Stimulated activated CD4-positive, alpha-beta T cell treated with anti-CD3 and anti-CD28 coated beads, TNF-alpha, amount 100 ng/mL, for 4 hours (primary cell): Measurements from ENCODE around the gene MPP3.
"Not testable (repeated sequence)": the region's sequence is repeated elsewhere in the genome, so short reads cannot be mapped to it uniquely, and the experiment has no call there.

Source experiments
- DNase-seq, 3 experiments: peaks; one replicate each; pipeline ENCODE4 v3.0.0-alpha.2; 2020; ENCODE audit warnings: low read depth in 3 of 3

MPP3 gene

DNA sequence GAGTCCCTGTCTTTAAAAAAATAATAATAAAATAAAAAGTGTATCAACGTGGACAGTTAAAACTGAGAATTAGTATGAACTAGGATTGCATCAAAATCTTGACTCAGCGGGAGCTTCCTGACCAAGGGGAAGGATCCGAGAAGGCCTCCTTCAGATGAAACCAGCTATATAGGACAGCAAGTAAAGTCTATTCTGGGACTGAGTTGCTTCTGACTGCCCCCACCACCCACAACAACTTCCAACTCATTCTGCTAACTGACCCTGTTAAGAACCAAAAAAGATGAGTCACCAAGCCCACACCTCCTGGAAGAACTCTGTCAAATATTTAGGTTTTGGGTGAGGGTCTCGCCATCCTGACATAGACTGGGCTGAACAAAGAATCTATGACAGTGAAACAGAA is 24.9 kb downstream of the MPP3 start:
- DNase-seq = no peak

DNA sequence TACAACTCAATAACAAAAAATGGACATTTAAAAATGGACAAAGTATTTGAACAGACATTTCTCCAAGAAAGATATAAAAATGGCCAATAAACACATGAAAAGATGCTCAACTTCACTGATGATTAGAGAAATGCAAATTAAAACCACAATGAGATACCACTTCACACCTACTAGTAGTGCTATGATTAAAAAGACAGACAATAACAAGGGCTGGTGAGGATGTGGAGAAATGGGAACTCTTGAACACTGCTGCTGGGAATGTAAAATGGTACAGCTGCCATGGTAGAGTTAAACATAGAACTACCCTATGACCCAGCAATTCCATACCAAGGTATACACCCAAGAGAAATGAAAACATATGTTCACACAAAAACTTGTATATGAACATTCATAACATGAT is 27.8 kb downstream of the MPP3 start:
- DNase-seq = no peak

- DNase-seq = no peak
These were observed 29.2 kb downstream of the MPP3 start for GRCh38 chr17:43803758-43804157.

DNA sequence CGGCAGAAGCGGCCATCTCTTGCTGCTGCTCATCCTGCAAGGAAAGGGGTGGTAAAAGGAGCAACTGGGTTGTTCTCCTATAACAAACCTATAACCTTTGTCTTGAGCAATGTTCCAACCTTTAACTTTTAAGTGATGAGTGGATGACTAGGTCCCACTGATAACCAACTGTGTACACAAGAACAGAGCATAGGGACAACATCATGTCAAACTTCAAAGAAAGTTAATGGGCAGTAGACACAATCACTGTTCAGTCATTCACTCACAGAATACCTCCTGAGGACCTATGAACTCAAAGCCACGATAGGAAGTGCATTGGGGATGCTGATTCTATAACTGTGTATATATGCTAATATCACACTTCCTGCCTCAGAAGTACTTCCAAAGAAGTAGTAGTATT is 31.1 kb downstream of the MPP3 start:
- DNase-seq = no peak

DNA sequence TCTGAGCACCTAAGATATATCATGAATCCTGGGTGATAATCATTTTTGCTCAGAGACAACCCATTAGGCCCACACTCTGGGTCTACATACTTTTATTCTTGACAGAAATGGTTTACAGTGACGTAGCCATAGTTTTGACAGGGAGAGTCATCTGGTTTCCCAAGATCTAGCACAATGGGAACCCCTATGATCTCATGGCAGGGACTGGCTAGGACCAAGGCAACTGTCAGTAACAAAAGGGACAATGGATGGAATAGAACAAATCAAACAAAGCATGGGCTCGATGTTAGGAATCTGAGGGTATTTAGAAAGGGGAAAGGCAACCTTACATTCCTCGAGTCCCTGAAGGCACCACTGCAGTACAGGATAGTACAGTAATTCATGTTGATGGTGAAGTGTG is 32.2 kb downstream of the MPP3 start:
- DNase-seq = no peak

DNA sequence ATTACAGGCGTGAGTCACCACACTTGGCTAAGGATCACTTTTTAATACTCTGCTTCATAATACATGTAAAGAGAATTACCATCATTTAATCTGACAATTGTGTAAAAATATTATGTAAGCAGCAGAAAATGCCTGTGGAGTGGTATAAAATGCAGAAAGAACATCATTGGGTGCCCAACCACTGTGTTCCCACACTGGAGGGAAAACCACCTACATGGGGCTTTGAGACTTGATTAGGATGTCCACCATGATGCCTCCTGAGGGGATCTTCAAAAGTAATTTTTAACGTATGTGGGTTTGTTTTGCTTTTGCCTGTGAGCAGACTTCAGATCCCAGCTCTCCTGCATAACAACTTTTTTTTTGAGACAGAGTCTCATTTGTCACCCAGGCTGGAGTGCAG is 33.9 kb downstream of the MPP3 start:
- no peak for DNase-seq

DNA sequence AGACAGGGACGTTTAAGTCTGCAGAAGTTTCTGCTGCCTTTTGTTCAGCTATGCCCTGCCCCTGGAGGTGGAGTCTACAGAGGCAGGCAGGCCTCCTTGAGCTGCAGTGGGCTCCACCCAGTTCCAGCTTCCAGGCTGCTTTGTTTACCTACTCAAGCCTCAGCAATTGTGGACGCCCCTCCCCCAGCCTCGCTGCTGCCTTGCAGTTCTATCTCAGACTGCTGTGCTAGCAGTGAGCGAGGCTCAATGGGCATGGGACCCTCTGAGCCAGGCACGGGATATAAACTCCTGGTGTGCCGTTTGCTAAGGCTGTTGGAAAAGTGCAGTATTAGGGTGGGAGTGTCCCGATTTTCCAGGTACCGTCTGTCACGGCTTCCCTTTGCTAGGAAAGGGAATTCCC is 34.9 kb downstream of the MPP3 start:
- not testable (repeated sequence) for DNase-seq

DNA sequence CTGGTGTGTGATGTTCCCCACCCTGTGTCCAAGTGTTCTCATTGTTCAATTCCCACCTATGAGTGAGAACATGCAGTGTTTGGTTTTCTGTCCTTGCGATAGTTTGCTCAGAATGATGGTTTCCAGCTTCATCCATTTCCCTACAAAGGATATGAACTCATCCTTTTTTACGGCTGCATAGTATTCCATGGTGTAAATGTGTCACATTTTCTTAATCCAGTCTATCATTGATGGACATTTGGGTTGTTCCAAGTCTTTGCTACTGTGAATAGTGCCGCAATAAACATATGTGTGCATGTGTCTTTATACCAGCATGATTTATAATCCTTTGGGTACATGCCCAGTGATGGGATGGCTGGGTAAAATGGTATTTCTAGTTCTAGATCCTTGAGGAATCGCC is 40.3 kb downstream of the MPP3 start:
- not testable (repeated sequence) for DNase-seq

DNA sequence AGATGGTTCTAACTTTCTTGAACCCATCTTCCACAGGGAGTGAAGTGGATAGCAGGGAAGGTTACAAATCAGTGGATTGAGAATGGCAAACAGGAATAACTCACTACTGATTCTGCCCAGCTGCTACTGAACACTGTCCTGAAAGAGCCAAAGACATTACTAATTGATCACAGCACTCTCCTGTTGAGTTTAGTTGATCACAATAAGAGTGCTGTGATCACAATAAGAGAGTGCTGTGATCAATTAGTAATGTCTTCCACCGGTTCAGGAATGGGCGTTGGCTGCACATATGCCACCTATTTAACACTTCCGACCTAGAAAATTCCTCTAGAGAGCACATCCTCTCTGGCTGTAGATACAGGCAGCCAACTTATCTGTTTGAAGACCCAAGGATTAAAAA is 41.4 kb downstream of the MPP3 start:
- DNase-seq = no peak

- DNase-seq = no peak
These were observed 42.5 kb downstream of the MPP3 start for GRCh38 chr17:43790311-43790940.

DNA sequence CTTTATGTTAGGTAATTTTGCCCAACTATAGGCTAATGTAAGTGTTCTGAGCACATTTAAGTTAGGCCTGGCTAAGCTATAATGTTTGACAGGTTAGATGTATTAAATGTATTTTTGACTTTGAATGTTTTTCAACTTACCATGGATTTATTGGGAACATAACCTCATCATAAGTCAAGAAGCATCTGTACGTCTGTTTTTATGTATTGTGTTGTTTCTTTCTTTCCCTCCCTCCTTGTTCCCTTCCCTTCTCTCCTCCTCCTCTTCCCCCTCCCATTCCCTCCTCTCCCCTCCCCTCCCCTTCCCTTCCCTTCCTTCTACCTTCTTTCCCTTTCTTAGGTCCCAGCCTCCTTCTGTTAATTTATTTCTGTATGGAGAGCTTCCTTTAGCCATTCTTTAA is 43.5 kb downstream of the MPP3 start:
- no peak for DNase-seq

GRCh38 chr17:43788540-43788939 is 44.4 kb downstream of the MPP3 start:
- no peak for DNase-seq

DNA sequence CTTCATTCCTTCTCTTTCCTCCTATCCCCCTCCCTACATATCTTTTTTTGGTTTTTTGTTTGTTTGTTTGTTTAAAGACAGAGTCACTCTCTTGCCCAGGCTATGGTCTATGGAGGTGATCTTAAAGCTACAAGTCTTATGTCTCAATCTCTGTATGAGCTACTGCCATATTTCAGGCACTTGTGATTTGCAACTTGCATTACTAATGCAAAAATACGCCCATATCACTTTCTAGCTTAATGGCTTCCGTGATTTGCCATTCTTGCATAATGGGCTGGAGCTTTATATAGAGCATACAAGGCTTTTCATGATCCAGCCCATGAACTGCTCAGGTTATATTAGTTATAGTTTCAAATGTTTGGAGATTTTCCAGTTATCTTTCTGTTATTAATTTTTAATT is 45.2 kb downstream of the MPP3 start:
- no peak for DNase-seq

DNA sequence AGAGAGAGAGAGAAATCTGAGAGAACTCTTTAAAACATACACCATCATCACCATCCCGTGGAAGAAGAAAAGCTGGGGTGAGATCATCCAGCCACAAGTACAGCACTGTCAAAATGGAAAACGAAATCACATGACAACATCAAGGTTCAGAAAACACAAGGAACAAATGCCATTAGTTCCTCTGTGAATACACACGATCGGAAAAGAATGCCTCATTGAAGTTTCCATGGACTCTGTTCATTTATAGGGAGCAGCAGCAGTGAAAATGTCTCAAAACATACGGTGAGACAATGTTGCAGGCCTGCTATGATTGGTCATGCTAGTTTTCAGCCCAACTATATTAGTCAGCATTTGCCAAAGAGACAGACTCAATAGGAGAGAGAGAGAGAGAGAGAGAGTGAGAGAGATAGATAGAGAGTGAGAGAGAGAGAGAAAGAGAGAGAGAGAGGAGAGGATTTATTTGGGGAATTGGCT is 48.3 kb downstream of the MPP3 start:
- DNase-seq = no peak

GRCh38 chr17:43784068-43784467 is 48.9 kb downstream of the MPP3 start:
- no peak for DNase-seq

DNA sequence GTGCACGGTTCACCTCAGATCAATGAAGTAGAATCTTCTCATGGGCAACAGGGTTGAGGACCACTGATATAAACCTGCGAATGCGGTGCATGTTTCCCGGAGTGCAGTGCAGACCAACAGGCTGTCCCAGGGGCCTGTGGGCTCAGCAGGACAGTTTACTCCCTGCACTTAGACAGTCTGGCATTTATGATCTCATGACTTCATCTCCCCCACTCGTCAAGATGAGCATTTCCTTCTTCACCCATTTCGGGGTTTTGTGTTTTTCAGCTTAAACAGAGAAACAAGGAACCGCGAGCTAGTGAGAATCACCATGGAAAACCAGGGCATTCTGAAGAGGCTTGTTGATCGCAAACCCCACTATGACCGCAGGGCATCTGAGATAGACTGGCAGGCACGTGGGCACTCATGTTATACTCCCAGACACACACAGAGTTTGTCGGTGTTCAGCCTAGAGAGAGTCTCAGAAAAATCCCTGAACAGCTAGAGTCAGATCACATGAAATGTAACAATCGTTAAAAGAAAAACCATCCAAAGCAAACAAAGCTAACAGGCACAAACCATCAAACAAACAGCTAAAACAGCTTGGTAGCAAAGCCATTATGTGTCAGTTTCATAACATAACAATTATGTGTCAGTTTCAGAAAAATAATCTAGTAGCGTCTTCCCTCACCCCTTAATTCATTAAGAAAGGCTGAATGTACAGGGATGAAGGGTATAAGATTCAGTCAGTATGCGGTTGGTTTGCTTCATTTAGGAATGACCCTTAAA is 49.8 kb downstream of the MPP3 start:
- no peak for DNase-seq

- no peak for DNase-seq
These were observed 52.8 kb downstream of the MPP3 start, which contains the start of gene CFAP97D1 for GRCh38 chr17:43780135-43780534. CFAP97D1 (plus strand) TSS chr17:43780435; CDS start chr17:43780463, 28 bp downstream.

DNA sequence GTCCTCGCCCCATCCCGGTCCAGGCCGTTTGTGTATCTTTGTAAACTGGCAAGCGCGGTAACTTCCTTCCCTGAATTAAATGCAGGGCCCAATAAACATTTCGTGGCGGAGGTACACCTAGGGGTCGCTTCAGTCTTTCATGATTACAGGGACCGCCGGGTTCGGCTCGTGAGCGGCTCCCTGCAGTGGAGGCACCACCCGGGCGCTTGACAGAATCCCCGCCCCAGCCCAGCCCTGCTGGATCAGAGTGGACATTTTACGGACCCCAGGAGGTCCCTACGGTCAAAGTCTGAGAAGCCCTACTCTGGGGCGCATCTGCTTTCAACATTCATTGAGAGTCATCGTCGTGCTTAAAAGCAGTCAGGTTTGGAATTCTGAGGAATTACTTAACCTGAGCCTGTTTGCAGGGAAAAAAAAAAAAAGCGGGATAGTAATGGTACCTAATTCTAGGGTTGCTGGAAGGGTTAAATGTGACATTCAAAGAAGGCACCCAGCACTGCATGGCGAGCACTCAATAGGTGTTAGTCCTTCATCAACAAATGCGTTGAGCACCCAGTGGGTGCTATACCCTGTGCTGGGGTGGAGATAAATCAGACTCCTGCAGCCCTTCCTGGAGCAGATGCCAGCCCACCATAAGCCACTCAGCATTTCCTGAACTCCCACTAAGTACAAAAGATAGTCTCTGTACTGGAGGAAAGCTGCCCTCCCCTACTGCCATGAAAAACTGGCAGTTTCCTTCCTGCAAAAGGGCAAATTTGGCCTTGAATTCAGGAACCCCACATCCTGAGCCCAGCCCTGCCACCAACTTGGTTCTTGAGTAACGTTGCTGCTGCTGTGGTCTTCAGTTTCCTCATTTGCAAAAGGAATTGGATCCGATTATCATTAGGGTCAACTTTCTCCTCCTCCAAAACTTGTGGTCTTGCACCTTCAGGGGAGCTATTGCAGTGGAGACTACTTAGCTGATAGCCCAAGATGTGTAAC is 53.5 kb downstream of the MPP3 start:
- DNase-seq = peak in 1 of 3 experiments; percentile 14

GRCh38 chr17:43778337-43779144 is 54.4 kb downstream of the MPP3 start, which contains the start of gene DUSP3:
DUSP3 (minus strand) TSS chr17:43778977; CDS start chr17:43778924, 53 bp downstream.
- peak; percentile 40 to 58 (median 53) for DNase-seq

DNA sequence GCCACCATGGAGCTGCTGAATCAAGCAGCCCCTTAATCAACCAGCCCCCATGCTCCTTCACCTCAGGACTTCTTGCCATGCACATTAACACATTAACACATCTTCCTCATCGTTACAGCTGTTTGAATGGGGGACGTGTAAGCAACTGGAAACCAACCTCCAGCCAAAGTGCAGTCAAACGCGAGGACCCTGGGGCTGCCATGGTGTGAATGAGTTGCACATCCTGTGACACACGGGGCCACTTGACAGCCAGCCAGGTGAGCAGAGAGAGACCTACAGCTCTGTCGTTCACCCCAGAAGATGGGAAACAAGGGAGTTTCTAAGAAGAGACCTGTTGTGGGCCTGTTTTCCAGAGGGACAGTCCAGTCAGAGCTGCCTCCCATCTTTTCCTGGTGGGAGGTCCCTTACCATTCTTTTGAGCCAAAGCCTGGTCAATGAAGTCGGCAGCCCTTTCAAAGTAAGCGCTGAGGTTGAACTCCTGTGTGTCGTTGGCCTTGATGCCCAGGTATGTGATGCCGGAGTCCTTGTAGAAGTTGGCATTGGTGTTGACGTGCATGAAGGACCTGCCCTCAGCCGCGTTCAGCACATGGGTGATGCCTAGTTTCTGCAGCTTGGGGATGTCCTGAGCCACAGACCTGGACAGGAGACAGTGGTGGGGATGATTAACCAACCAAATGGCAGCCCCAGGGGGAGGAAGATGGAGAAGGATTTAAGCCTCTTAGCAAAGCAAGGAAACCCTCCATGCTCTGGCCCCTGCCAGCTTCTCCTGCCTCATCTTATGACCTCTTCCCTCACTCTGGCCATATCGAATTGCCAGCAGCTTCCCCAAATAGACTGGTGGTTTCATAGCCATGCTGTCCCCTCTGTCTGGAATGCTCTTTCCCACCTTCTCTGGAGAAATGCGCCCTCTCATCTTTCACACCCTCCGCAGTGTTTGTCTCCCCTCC is 58.4 kb downstream of the MPP3 start:
- DNase-seq = no peak
